Measurements from ENCODE around the gene C19orf44.

Gene C19orf44

GRCh38 chr19:16456652-16457194, 39.5 kb upstream of the C19orf44 start:
- FAIRE-seq (no peak), DNase-seq (ENCODE audit: insufficient read length, low spot score) (no peak)
- no peak for TF ChIP-seq CTCF (IDR thresholded peaks at IDR 0.05; ENCODE audit: insufficient read depth, missing control alignments)

GRCh38 chr19:16457195-16457953, 38.8 kb upstream of the C19orf44 start:
- TF ChIP-seq CTCF (IDR thresholded peaks at IDR 0.05; ENCODE audit: insufficient read depth, missing control alignments): no peak
- DNase-seq (ENCODE audit: insufficient read length, low spot score) (no peak), FAIRE-seq (no peak)

- TF ChIP-seq CTCF (IDR thresholded peaks at IDR 0.05; ENCODE audit: insufficient read depth, missing control alignments): no peak
- DNase-seq (ENCODE audit: insufficient read length, low spot score) (no peak), FAIRE-seq (no peak)
Measured at GRCh38 chr19:16457954-16458331, 38.3 kb upstream of the C19orf44 start.

- no peak for TF ChIP-seq CTCF (IDR thresholded peaks at IDR 0.05; ENCODE audit: insufficient read depth, missing control alignments)
- DNase-seq (ENCODE audit: insufficient read length, low spot score): no peak
- FAIRE-seq: no peak
Measured at GRCh38 chr19:16458391-16459341, 37.5 kb upstream of the C19orf44 start.

GRCh38 chr19:16459680-16460079, 36.5 kb upstream of the C19orf44 start:
- DNase-seq (ENCODE audit: insufficient read length, low spot score) (no peak), FAIRE-seq (no peak)
- no peak for TF ChIP-seq CTCF (IDR thresholded peaks at IDR 0.05; ENCODE audit: insufficient read depth, missing control alignments)

GRCh38 chr19:16460454-16460853, 35.7 kb upstream of the C19orf44 start:
- FAIRE-seq (no peak), DNase-seq (ENCODE audit: insufficient read length, low spot score) (no peak)
- no peak for TF ChIP-seq CTCF (IDR thresholded peaks at IDR 0.05; ENCODE audit: insufficient read depth, missing control alignments)

Data from D721Med (cell line).